Sigmoid colon (tissue), 7 donors: ENCODE results near the gene TRPV5. TPM values are rescaled to one million over a fixed set of nuclear protein-coding genes. Genes with fewer than 3 reads are reported as not detected.

ENCODE experiments used
- DNase-seq: peaks from one replicate; pipeline ENCODE4 v3.0.0-alpha.2; 2019
- H3K27ac ChIP-seq, 4 donors: fragments of 200-600 bp; sonication (generic); one replicate each; pipeline ENCODE4 v1.5.1; 2016 to 2019; ENCODE audit warnings: mild to moderate bottlenecking in 1 of 4
- H3K27me3 ChIP-seq, 3 donors: fragments of 200-600 bp; sonication (generic); one replicate each; pipeline ENCODE4 v1.5.1; 2019; ENCODE audit warnings: mild to moderate bottlenecking in 1 of 3
- H3K36me3 ChIP-seq, 4 donors: fragments of 200-600 bp; sonication (generic); one replicate each; pipeline ENCODE4 v1.5.1; 2016 to 2019
- H3K4me1 ChIP-seq, 4 donors: fragments of 200-600 bp; sonication (generic); one replicate each; pipeline ENCODE4 v1.5.1; 2017 to 2019
- H3K4me3 ChIP-seq, 4 donors: fragments of 200-600 bp; sonication (generic); one replicate each; pipeline ENCODE4 v1.5.1; 2017 to 2019; ENCODE audit warnings: mild to moderate bottlenecking in 2 of 4, moderate library complexity in 1 of 4
- H3K9me3 ChIP-seq, 4 donors: fragments of 200-600 bp in 3 of 4; sonication (generic) in 3 of 4; one replicate each; pipeline versions ENCODE4 v1.5.1 to v1.6.1; 2013 to 2019
- EP300 ChIP-seq, 4 donors: sonication (generic); formaldehyde crosslinking; IDR thresholded peaks; one replicate each; pipeline ENCODE4 v1.6.1; 2017; ENCODE audit warnings: antibody characterized with exemption in 4 of 4
- POLR2A ChIP-seq, 2 donors: fragments of 450-650 bp; IDR thresholded peaks; one replicate each; pipeline ENCODE4 v1.6.1; 2016; ENCODE audit warnings: antibody characterized with exemption in 2 of 2, mild to moderate bottlenecking in 2 of 2, moderate library complexity in 2 of 2
- POLR2AphosphoS5 ChIP-seq, 4 donors: sonication (generic); formaldehyde crosslinking; IDR thresholded peaks; one replicate each; pipeline ENCODE4 v1.6.1; 2017; ENCODE audit warnings: antibody characterized with exemption in 4 of 4
- WGBS, 2 donors: extraction: QIAGEN DNeasy Blood & Tissue Kit; methylation state at CpG; one replicate each; pipeline ENCODE4 v1.1.7; 2013; 5-methylcytosine and 5-hydroxymethylcytosine counted together
- intact Hi-C: fragments of 100-400 bp; cut with DNase I; formaldehyde crosslinking; loops from one replicate; pipeline ENCODE4 v1.15.1; 2023
- polyA plus RNA-seq, 3 donors: library from polyadenylated mRNA; stranded (reverse); fragments of 200-250 nt; gene quantifications; one replicate each; pipeline ENCODE4 v1.2.3, GENCODE V29; 2013
- total RNA-seq, 4 donors: library from RNA; depleted of rRNA; stranded (reverse); fragments of >200 nt; gene quantifications; one replicate each; pipeline ENCODE4 v1.1.0, GENCODE V29; 2016
- TF ChIP-seq, protein P1 (sequence below), 4 experiments: fragments of 450-650 bp in 3 of 4; fragments of 200-600 bp in 1 of 4; IDR thresholded peaks; one replicate each; pipeline ENCODE4 v1.5.1; 2016 to 2019; ENCODE audit warnings: antibody characterized with exemption in 4 of 4, mild to moderate bottlenecking in 3 of 4, moderate library complexity in 2 of 4
- donor health status: healthy with polysubstance abuse.
- donor health status: Bipolar disorder and iron deficiency.
- donor health status: healthy.

Gene TRPV5
- total and polyA plus RNA-seq, 7 donors, result 0.03 TPM; not detected in 6

DNA sequence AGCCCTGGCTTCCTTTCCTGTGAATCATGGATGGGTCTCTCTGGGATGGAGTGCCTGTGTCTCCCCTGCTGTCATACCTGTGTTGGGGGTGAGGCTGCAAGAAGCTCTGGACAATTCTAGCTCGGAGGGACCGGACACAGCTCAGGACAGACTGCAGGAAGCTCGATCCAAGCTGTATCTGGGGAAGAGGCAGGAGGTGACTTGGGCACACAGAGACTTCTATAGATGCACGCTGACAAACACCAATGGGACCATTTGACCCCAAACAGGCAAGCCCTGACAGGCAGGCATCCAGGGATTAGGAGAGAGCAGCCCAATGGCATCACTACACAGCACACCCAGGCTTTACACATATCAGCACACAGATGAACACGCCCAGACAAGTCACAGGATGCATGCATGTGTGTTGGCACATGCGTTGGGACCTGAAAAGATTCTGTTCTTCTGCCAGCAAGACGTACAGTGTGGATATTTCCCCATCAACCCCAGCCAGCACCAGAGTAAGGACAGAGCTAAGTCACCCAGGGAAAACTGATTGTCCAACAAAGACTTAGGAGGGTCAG, 10.2 kb upstream of the TRPV5 start:
- Histone ChIP-seq H3K9me3 (no peaks in the 10 kb centered on the region), H3K4me1 (no peaks in the 10 kb centered on the region), H3K4me3 (no peak overlapping the region), H3K36me3 (no peaks in the 10 kb centered on the region), H3K27me3 (no peaks in the 10 kb centered on the region), H3K27ac (no peak overlapping the region)
- no peak for TF ChIP-seq POLR2AphosphoS5 (IDR thresholded peaks at IDR 0.05)
- TF ChIP-seq, protein P1, sequence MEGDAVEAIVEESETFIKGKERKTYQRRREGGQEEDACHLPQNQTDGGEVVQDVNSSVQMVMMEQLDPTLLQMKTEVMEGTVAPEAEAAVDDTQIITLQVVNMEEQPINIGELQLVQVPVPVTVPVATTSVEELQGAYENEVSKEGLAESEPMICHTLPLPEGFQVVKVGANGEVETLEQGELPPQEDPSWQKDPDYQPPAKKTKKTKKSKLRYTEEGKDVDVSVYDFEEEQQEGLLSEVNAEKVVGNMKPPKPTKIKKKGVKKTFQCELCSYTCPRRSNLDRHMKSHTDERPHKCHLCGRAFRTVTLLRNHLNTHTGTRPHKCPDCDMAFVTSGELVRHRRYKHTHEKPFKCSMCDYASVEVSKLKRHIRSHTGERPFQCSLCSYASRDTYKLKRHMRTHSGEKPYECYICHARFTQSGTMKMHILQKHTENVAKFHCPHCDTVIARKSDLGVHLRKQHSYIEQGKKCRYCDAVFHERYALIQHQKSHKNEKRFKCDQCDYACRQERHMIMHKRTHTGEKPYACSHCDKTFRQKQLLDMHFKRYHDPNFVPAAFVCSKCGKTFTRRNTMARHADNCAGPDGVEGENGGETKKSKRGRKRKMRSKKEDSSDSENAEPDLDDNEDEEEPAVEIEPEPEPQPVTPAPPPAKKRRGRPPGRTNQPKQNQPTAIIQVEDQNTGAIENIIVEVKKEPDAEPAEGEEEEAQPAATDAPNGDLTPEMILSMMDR (IDR thresholded peaks at IDR 0.05), result no peak
- TF ChIP-seq POLR2A (IDR thresholded peaks at IDR 0.05), result no peak
- TF ChIP-seq EP300 (IDR thresholded peaks at IDR 0.05), result no peak
- intact Hi-C loops, result no loop called here
- WGBS, 2 donors, result 76 to 86% methylated on average over 7 of the region's 7 CpGs
- no peak for DNase-seq

- intact Hi-C loops, result no loop called here
- Histone ChIP-seq H3K4me1 (no peaks in the 10 kb centered on the region), H3K36me3 (no peaks in the 10 kb centered on the region), H3K27ac (no peak overlapping the region), H3K27me3 (no peaks in the 10 kb centered on the region), H3K4me3 (no peak overlapping the region), H3K9me3 (no peaks in the 10 kb centered on the region)
- TF ChIP-seq POLR2A (IDR thresholded peaks at IDR 0.05), result no peak
- no peak for TF ChIP-seq POLR2AphosphoS5 (IDR thresholded peaks at IDR 0.05)
- TF ChIP-seq, protein P1 (IDR thresholded peaks at IDR 0.05), result no peak
- no peak for TF ChIP-seq EP300 (IDR thresholded peaks at IDR 0.05)
- no peak for DNase-seq
- 93% methylated on average over 6 of the region's 6 CpGs for WGBS, 2 donors
Measured at GRCh38 chr7:142942746-142943145, 9.2 kb upstream of the TRPV5 start.

DNA sequence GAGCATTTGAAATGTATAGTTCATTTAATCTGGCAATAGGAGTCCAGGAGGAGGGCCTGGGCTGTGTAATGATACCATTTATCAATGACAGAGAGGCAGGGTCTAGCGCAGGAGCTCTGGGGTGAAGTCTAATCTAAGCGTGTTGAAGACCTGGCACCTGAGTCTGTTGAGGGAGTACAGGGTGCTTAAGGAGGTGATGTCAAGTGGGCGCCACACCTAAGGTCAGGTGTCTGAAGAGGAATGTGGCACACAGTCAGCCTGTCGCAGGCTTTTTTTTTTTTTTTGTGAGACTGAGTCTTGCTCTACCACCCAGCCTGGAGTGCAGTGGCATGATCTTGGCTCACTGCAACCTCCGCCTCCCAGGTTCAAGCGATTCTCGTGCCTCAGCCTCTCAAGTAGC, 8.0 kb upstream of the TRPV5 start:
- no peak for DNase-seq
- H3K36me3 ChIP-seq, result no peaks in the 10 kb centered on the region
- no peaks in the 10 kb centered on the region for H3K27me3 ChIP-seq
- intact Hi-C loops, result no loop called here
- WGBS, 2 donors, result 92 to 95% methylated on average over 7 of the region's 7 CpGs
- H3K27ac ChIP-seq, result no peak overlapping the region
- TF ChIP-seq POLR2AphosphoS5 (IDR thresholded peaks at IDR 0.05), result no peak
- TF ChIP-seq EP300 (IDR thresholded peaks at IDR 0.05), result no peak
- TF ChIP-seq POLR2A (IDR thresholded peaks at IDR 0.05), result no peak
- TF ChIP-seq, protein P1 (IDR thresholded peaks at IDR 0.05), result no peak
- H3K4me1 ChIP-seq, result no peaks in the 10 kb centered on the region
- no peak overlapping the region for H3K4me3 ChIP-seq
- no peaks in the 10 kb centered on the region for H3K9me3 ChIP-seq

- 74 to 78% methylated on average over 10 of the region's 10 CpGs for WGBS, 2 donors
- H3K4me1 ChIP-seq, result no peaks in the 10 kb centered on the region
- no peak for TF ChIP-seq EP300 (IDR thresholded peaks at IDR 0.05)
- TF ChIP-seq, protein P1 (IDR thresholded peaks at IDR 0.05), result no peak
- no peak for TF ChIP-seq POLR2AphosphoS5 (IDR thresholded peaks at IDR 0.05)
- TF ChIP-seq POLR2A (IDR thresholded peaks at IDR 0.05), result no peak
- H3K36me3 ChIP-seq, result no peaks in the 10 kb centered on the region
- DNase-seq, result no peak
- intact Hi-C loops, result no loop called here
- H3K27me3 ChIP-seq, result no peaks in the 10 kb centered on the region
- H3K4me3 ChIP-seq, result no peak overlapping the region
- H3K27ac ChIP-seq, result no peak overlapping the region
- H3K9me3 ChIP-seq, result no peaks in the 10 kb centered on the region
Measured at GRCh38 chr7:142940966-142941535, 7.5 kb upstream of the TRPV5 start.
